RWPE2 (cell line): ENCODE measurements around the gene DNAJC6.

Source experiments
- ATAC-seq: fragments of 200-7000 bp; cut with Tn5 transposase; 3 replicates; pipeline ENCODE4 v1.9.1; 2021; ENCODE audit warnings: low read depth
- DNase-seq: peaks from one replicate; pipeline ENCODE4 v3.0.0-alpha.2; 2020; ENCODE audit warnings: low spot score
- H3K27ac ChIP-seq: fragments of 450-650 bp; 2 replicates; pipeline ENCODE4 v1.5.1; 2017; ENCODE audit warnings: mild to moderate bottlenecking; ENCODE audit not compliant: poor library complexity, severe bottlenecking
- H3K27me3 ChIP-seq: fragments of 250-450 bp; sonication (Bioruptor Pico); 2 replicates; pipeline ENCODE4 v1.5.1; 2021; ENCODE audit warnings: mild to moderate bottlenecking, moderate library complexity; ENCODE audit not compliant: insufficient read depth, poor library complexity, severe bottlenecking
- H3K36me3 ChIP-seq: fragments of 250-450 bp; sonication (Bioruptor Pico); 2 replicates; pipeline ENCODE4 v1.5.1; 2020; ENCODE audit warnings: low read depth, mild to moderate bottlenecking, moderate library complexity
- H3K4me1 ChIP-seq: fragments of 250-450 bp; sonication (Bioruptor Pico); 2 replicates; pipeline ENCODE4 v1.5.1; 2021; ENCODE audit warnings: mild to moderate bottlenecking, moderate library complexity; ENCODE audit not compliant: insufficient read depth, poor library complexity, severe bottlenecking
- H3K4me3 ChIP-seq: fragments of 250-450 bp; sonication (Bioruptor Pico); 2 replicates; pipeline ENCODE4 v1.5.1; 2021; ENCODE audit warnings: mild to moderate bottlenecking, moderate library complexity; ENCODE audit not compliant: severe bottlenecking
- H3K9me3 ChIP-seq: fragments of 250-450 bp; sonication (Bioruptor Pico); 2 replicates; pipeline ENCODE4 v1.5.1; 2021; ENCODE audit warnings: mild to moderate bottlenecking, moderate library complexity; ENCODE audit not compliant: severe bottlenecking
- CTCF ChIP-seq: fragments of 450-650 bp; IDR thresholded peaks from one replicate; pipeline ENCODE4 v1.5.1; 2017; ENCODE audit warnings: mild to moderate bottlenecking, moderate library complexity; ENCODE audit not compliant: poor library complexity, severe bottlenecking

Gene DNAJC6

DNA sequence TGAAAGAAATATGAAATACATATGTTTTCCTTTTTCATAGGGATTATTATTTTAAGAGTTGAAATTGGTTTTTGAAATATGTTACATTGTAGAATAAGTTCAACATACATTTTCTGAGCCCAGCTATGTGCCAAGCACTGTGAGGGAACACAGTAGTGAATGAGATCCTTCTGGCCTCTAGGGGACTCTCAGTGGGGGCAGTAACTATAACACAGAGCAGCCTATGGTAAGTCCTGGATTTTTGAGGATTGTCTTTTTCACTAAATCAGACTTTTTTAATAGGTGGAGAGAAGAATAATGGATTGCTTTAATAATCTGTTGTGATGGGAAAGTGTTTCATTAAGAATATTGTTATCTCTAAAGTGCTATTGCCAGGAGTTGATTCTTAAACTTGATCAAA lies 2.4 kb downstream of the DNAJC6 start:
- TF ChIP-seq CTCF: no peak
- H3K4me3 ChIP-seq: no peak overlapping the region
- H3K27ac ChIP-seq: no peak overlapping the region
- no peaks in the 10 kb centered on the region for H3K36me3 ChIP-seq
- DNase-seq: no peak
- no peaks in the 10 kb centered on the region for H3K4me1 ChIP-seq
- peaks cover 5% of the 10 kb centered on the region for H3K27me3 ChIP-seq
- no peaks in the 10 kb centered on the region for H3K9me3 ChIP-seq
- no peak for ATAC-seq

DNA sequence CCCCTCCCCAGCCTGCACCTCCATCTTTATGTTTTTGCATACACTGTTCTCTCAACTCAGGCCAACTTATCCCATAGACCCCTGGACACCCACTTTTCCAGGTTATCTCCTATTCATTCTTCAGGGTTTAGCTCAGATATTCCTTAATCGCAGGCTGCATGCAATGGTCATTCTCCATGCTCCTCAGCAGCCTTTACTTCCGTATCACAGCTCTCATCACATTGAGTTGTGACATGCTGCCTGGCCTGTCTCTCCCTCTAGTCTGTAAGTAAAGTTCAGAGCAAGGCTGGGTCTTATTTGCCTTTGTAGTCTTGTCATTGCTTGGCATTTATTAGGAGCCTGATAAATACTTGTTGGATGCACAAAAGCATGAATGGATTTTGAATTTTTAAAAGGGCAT lies 6.9 kb downstream of the DNAJC6 start:
- no peak overlapping the region for H3K4me3 ChIP-seq
- ATAC-seq (no peak), DNase-seq (no peak)
- no peaks in the 10 kb centered on the region for H3K27me3 ChIP-seq
- TF ChIP-seq CTCF: no peak
- no peaks in the 10 kb centered on the region for H3K36me3 ChIP-seq
- no peaks in the 10 kb centered on the region for H3K4me1 ChIP-seq
- no peak overlapping the region for H3K27ac ChIP-seq
- no peaks in the 10 kb centered on the region for H3K9me3 ChIP-seq

GRCh38 chr1:65317866-65318653 lies 8.7 kb downstream of the DNAJC6 start:
- no peak for TF ChIP-seq CTCF
- no peaks in the 10 kb centered on the region for H3K4me1 ChIP-seq
- ATAC-seq (no peak), DNase-seq (no peak)
- no peak overlapping the region for H3K4me3 ChIP-seq
- no peaks in the 10 kb centered on the region for H3K36me3 ChIP-seq
- no peak overlapping the region for H3K27ac ChIP-seq
- no peaks in the 10 kb centered on the region for H3K9me3 ChIP-seq
- no peaks in the 10 kb centered on the region for H3K27me3 ChIP-seq

DNA sequence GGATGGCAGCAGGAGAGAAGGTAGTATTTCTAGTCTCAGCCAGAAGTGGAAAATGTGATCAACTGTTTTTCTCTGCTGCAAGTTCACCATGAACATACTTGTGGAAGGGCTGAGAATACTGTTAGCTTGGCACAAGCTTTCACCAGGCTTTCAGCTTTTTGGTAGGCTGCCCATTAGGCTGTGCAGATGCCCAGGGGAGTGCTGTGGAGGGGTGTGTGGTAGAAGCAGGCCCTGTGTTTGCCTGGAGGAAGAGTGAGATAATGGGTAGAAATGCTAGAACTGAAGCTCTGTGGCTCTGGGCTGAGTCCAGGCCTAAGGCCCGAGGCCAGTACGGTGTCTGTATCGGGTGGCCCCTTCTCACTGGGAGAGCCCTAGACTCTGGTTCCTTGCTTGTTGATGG lies 9.8 kb downstream of the DNAJC6 start:
- TF ChIP-seq CTCF: no peak

DNA sequence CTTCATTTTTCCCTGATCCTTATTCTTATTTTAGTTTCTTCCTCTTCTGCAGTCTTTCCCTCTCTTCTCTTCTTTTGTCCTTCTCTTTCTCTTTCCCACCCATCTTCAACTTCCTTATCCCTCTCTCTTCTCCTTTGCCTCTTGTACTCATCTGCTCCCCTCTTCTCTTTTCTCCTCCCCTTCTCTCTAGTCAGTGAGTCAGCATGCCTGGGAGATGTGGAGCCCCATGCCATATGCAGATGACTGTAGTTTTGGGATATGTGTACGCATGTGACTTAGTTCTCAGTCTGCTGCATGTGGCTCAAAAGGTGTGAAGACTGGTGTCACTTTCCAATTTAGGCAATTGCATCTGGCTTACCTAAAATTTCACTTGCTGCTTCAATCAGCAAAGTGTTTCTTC lies 10.4 kb downstream of the DNAJC6 start:
- Histone ChIP-seq H3K36me3 (no peaks in the 10 kb centered on the region), H3K9me3 (no peaks in the 10 kb centered on the region), H3K4me3 (no peak overlapping the region), H3K27ac (no peak overlapping the region), H3K27me3 (no peaks in the 10 kb centered on the region), H3K4me1 (no peaks in the 10 kb centered on the region)
- DNase-seq: no peak
- ATAC-seq: no peak
- TF ChIP-seq CTCF: no peak

More for the DNA sequence above, 9.8 kb downstream of the DNAJC6 start:
- Histone ChIP-seq H3K36me3 (no peaks in the 10 kb centered on the region), H3K9me3 (no peaks in the 10 kb centered on the region), H3K4me3 (no peak overlapping the region), H3K4me1 (no peaks in the 10 kb centered on the region), H3K27ac (no peak overlapping the region), H3K27me3 (no peaks in the 10 kb centered on the region)
- ATAC-seq: no peak
- no peak for DNase-seq
